ENCODE data around the gene CYP2C18. TPM values are rescaled to one million over a fixed set of nuclear protein-coding genes. Genes with fewer than 3 reads are reported as not detected.

The CYP2C18 gene
- total RNA-seq, 1 experiment from 2014 or later, result not detected

DNA sequence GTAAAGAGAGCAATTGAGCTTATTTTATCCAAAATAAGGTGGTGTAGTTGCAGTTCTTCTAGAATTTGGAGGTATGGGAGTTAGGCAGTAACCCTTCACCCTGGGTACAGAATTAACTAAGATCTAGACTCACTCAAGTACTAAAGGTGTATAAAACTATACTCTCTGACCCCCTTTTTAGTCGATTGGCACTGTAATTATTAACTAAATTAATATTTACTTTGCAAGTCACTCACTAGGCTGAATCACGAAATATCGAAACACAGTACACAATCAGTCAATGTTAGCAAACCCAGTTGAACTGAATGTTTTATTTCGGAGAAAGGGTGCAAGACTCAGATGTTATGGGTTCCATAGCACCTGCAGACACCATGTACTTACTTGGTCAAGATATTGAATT lies 64.3 kb downstream of the CYP2C18 start:
- intact Hi-C loops (cut with micrococcal nuclease; ENCODE audit: unreplicated experiment), result no loop called here
- no peak overlapping the region for H3K4me3 ChIP-seq (ENCODE audit: low read depth, low read length, poor library complexity, severe bottlenecking)
- no TSS peak for BruUV-seq (replicated peaks)
- H3K9me3 ChIP-seq (ENCODE audit: low read depth, low read length, poor library complexity, severe bottlenecking), result no peaks in the 10 kb centered on the region
- H3K36me3 ChIP-seq (ENCODE audit: insufficient read depth, low read length, poor library complexity, severe bottlenecking), result no peaks in the 10 kb centered on the region
- ChIA-PET POLR2A (ENCODE audit: low non-redundant PET) (no interaction called here), CTCF (no interaction called here)
- H3K27me3 ChIP-seq (replicated peaks; ENCODE audit: insufficient read depth, low read depth, low read length, poor library complexity), result no peaks in the 10 kb centered on the region
- H3K27ac ChIP-seq (ENCODE audit: low read depth, low read length, poor library complexity, severe bottlenecking), result no peak overlapping the region
- no peak for DNase-seq (ENCODE audit: low spot score)
- no peaks in the 10 kb centered on the region for H3K4me1 ChIP-seq (ENCODE audit: insufficient read depth, low read length, poor library complexity, severe bottlenecking)
- TF ChIP-seq EZH2 (IDR thresholded peaks at IDR 0.05; ENCODE audit: borderline replicate concordance, low read depth, low read length, poor library complexity, severe bottlenecking), result no peak
- no peak for TF ChIP-seq CTCF (conservative IDR thresholded peaks at IDR 0.05; ENCODE audit: low read depth, low read length)

- H3K27ac ChIP-seq (ENCODE audit: low read depth, low read length, poor library complexity, severe bottlenecking), result no peak overlapping the region
- no peak overlapping the region for H3K4me3 ChIP-seq (ENCODE audit: low read depth, low read length, poor library complexity, severe bottlenecking)
- no peaks in the 10 kb centered on the region for H3K27me3 ChIP-seq (replicated peaks; ENCODE audit: insufficient read depth, low read depth, low read length, poor library complexity)
- no peak for TF ChIP-seq EZH2 (IDR thresholded peaks at IDR 0.05; ENCODE audit: borderline replicate concordance, low read depth, low read length, poor library complexity, severe bottlenecking)
- TF ChIP-seq CTCF (conservative IDR thresholded peaks at IDR 0.05; ENCODE audit: low read depth, low read length), result no peak
- intact Hi-C loops (cut with micrococcal nuclease; ENCODE audit: unreplicated experiment), result no loop called here
- no peaks in the 10 kb centered on the region for H3K4me1 ChIP-seq (ENCODE audit: insufficient read depth, low read length, poor library complexity, severe bottlenecking)
- BruUV-seq (replicated peaks), result no TSS peak
- DNase-seq (ENCODE audit: low spot score), result no peak
- no peaks in the 10 kb centered on the region for H3K36me3 ChIP-seq (ENCODE audit: insufficient read depth, low read length, poor library complexity, severe bottlenecking)
- no peaks in the 10 kb centered on the region for H3K9me3 ChIP-seq (ENCODE audit: low read depth, low read length, poor library complexity, severe bottlenecking)
- CTCF ChIA-PET, result no interaction called here
- POLR2A ChIA-PET (ENCODE audit: low non-redundant PET), result no interaction called here
Observed at GRCh38 chr10:94757916-94758315, 74.4 kb downstream of the CYP2C18 start.

GRCh38 chr10:94760586-94761178 lies 77.2 kb downstream of the CYP2C18 start:
- Histone ChIP-seq H3K4me3 (ENCODE audit: low read depth, low read length, poor library complexity, severe bottlenecking) (no peak overlapping the region), H3K36me3 (ENCODE audit: insufficient read depth, low read length, poor library complexity, severe bottlenecking) (no peaks in the 10 kb centered on the region), H3K4me1 (ENCODE audit: insufficient read depth, low read length, poor library complexity, severe bottlenecking) (no peaks in the 10 kb centered on the region), H3K27ac (ENCODE audit: low read depth, low read length, poor library complexity, severe bottlenecking) (no peak overlapping the region), H3K9me3 (ENCODE audit: low read depth, low read length, poor library complexity, severe bottlenecking) (no peaks in the 10 kb centered on the region), H3K27me3 (replicated peaks; ENCODE audit: insufficient read depth, low read depth, low read length, poor library complexity) (no peaks in the 10 kb centered on the region)
- BruUV-seq (replicated peaks), result no TSS peak
- TF ChIP-seq CTCF (conservative IDR thresholded peaks at IDR 0.05; ENCODE audit: low read depth, low read length) (no peak), EZH2 (IDR thresholded peaks at IDR 0.05; ENCODE audit: borderline replicate concordance, low read depth, low read length, poor library complexity, severe bottlenecking) (no peak)
- intact Hi-C loops (cut with micrococcal nuclease; ENCODE audit: unreplicated experiment), result no loop called here
- ChIA-PET CTCF (no interaction called here), POLR2A (ENCODE audit: low non-redundant PET) (no interaction called here)
- DNase-seq (ENCODE audit: low spot score), result no peak

Measured in A673 (cell line).